K562 (cell line): ENCODE results near the gene SLC29A3. TPM values are rescaled to one million over a fixed set of nuclear protein-coding genes. Genes with fewer than 3 reads are reported as not detected.

ENCODE experiments used
- ARNT ChIP-seq, 2 experiments: fragments of 450-650 bp; IDR thresholded peaks; 2 replicates each; pipeline ENCODE4 v1.6.1; 2016; ENCODE audit warnings: mild to moderate bottlenecking in 1 of 2
- BCL6 ChIP-seq: fragments of 250-450 bp; sonication (Bioruptor Pico); IDR thresholded peaks from 2 replicates; pipeline ENCODE4 v1.4.0; 2020
- CEBPB ChIP-seq: fragments of 450-650 bp; IDR thresholded peaks from 2 replicates; pipeline ENCODE4 v1.6.1; 2016; ENCODE audit warnings: missing genetic modification characterization, missing compliant biosample characterization
- CEBPZ ChIP-seq: fragments of 150-350 bp; IDR thresholded peaks from 2 replicates; pipeline ENCODE4 v1.6.1; 2014; ENCODE audit warnings: low read depth, mild to moderate bottlenecking, low read length, borderline replicate concordance
- GATAD2A ChIP-seq: fragments of 450-650 bp; IDR thresholded peaks from 2 replicates; pipeline ENCODE4 v1.6.1; 2017
- HDAC8 ChIP-seq: fragments of 450-650 bp; IDR thresholded peaks from 2 replicates; pipeline ENCODE4 v1.6.1; 2016; ENCODE audit warnings: mild to moderate bottlenecking, missing genetic modification characterization, moderate library complexity, missing compliant biosample characterization
- ILF3 ChIP-seq: fragments of 450-650 bp; IDR thresholded peaks from 2 replicates; pipeline ENCODE4 v1.6.1; 2018; ENCODE audit warnings: antibody characterized with exemption, mild to moderate bottlenecking, moderate library complexity, borderline replicate concordance
- KLF16 ChIP-seq: IDR thresholded peaks from 2 replicates; pipeline ENCODE4 v1.6.1; 2016; ENCODE audit warnings: antibody characterized with exemption
- MEF2A ChIP-seq: IDR thresholded peaks from 2 replicates; pipeline ENCODE4 v1.6.1; 2011; ENCODE audit warnings: low read depth, mild to moderate bottlenecking, low read length, moderate library complexity; ENCODE audit not compliant: control insufficient read depth
- PML ChIP-seq: IDR thresholded peaks from 2 replicates; pipeline ENCODE4 v1.6.1; 2012; ENCODE audit warnings: low read length, inconsistent platforms
- PTTG1 ChIP-seq: fragments of 450-650 bp; IDR thresholded peaks from 2 replicates; pipeline ENCODE4 v1.6.1; 2016; ENCODE audit warnings: low read depth, mild to moderate bottlenecking, missing genetic modification characterization, missing compliant biosample characterization
- RHOXF2B ChIP-seq: fragments of 250-450 bp; sonication (Bioruptor Pico); conservative IDR thresholded peaks from 2 replicates; pipeline ENCODE4 v1.5.1; 2021
- RNF219 ChIP-seq: fragments of 250-450 bp; sonication (Bioruptor Pico); IDR thresholded peaks from 2 replicates; pipeline ENCODE4 v1.5.0; 2022; ENCODE audit warnings: mild to moderate bottlenecking
- SMAD1 ChIP-seq: fragments of 150-350 bp; IDR thresholded peaks from 2 replicates; pipeline ENCODE4 v1.6.1; 2014; ENCODE audit warnings: low read length, low read depth; ENCODE audit not compliant: partially characterized antibody
- TAF7 ChIP-seq: fragments of 450-650 bp; IDR thresholded peaks from 2 replicates; pipeline ENCODE4 v1.6.1; 2016; ENCODE audit warnings: missing genetic modification characterization, missing compliant biosample characterization
- YY1 ChIP-seq, 3 experiments: IDR thresholded peaks; 2 replicates each; pipeline ENCODE4 v1.6.1; 2011; ENCODE audit warnings: low read length in 2 of 3, mild to moderate bottlenecking in 2 of 3, moderate library complexity in 2 of 3, borderline replicate concordance in 1 of 3, control low read depth in 1 of 3, low read depth in 1 of 3; ENCODE audit not compliant: insufficient read depth in 3 of 3, insufficient replicate concordance in 2 of 3, control insufficient read depth in 1 of 3, insufficient read length in 1 of 3; ENCODE audit errors: extremely low read depth in 1 of 3
- ZBTB5 ChIP-seq: fragments of 450-650 bp; IDR thresholded peaks from 2 replicates; pipeline ENCODE4 v1.6.1; 2017; ENCODE audit warnings: antibody characterized with exemption
- ZFX ChIP-seq: sonication (generic); formaldehyde crosslinking; IDR thresholded peaks from 2 replicates; pipeline ENCODE4 v1.8.0; 2022; ENCODE audit warnings: mild to moderate bottlenecking, missing genetic modification reagents, moderate library complexity
- ZNF124 ChIP-seq: sonication (generic); formaldehyde crosslinking; IDR thresholded peaks from 2 replicates; pipeline ENCODE4 v1.8.1; 2022; ENCODE audit warnings: missing genetic modification reagents
- ZNF277 ChIP-seq: fragments of 250-450 bp; sonication (Bioruptor Pico); IDR thresholded peaks from 2 replicates; pipeline ENCODE4 v1.8.0; 2022; ENCODE audit warnings: inconsistent platforms, mild to moderate bottlenecking, moderate library complexity, borderline replicate concordance
- polyA plus RNA-seq, 8 experiments: library from polyadenylated mRNA; depleted of rRNA in 4 of 8; stranded (reverse) in 5 of 8; unstranded in 3 of 8; fragments of >200 nt; fragmentation: Nextera tagmentation in 2 of 8; fragmentation: Illumina TruSeq in 1 of 8; extraction: Ambion mirVana in 2 of 8; extraction: Trizol in 1 of 8; gene quantifications; 2 replicates each; pipeline versions ENCODE4 v1.2.1 to v1.2.3, GENCODE V29; 2011 to 2014; ENCODE audit warnings: inconsistent platforms in 1 of 8, missing spikeins in 1 of 8
- total RNA-seq, 7 experiments: library from RNA; depleted of rRNA in 6 of 7; stranded (reverse); fragments of >200 nt in 6 of 7; fragmentation: Illumina TruSeq in 2 of 7; extraction: Trizol in 2 of 7; gene quantifications; 2 replicates each; pipeline versions ENCODE4 v1.2.1 to v1.2.3, GENCODE V29; 2011 to 2021; ENCODE audit warnings: low replicate concordance in 1 of 7

SLC29A3 gene
- total and polyA plus RNA-seq, 9 of the 15 experiments (the other 6 are each of a cell fraction or from before 2014, with no cell fraction given) = 2.1 to 10.7 (median 4.6) TPM

GRCh38 chr10:71319800-71320392 is 837 bp downstream of the SLC29A3 start (continued):
- TF ChIP-seq ZFX (CRISPR knock-in tag) = 0 out of 2 replicates have a peak, but pooled peaks have one; percentile 25
- no peak for TF ChIP-seq PTTG1
- no peak for TF ChIP-seq GATAD2A
- TF ChIP-seq CEBPB (tag) = no peak
- no peak for TF ChIP-seq ZNF124
- TF ChIP-seq RNF219 (CRISPR knock-in tag) = no peak
- no peak for TF ChIP-seq ZBTB5
- TF ChIP-seq MEF2A = no peak
- TF ChIP-seq SMAD1 = no peak
- no peak for TF ChIP-seq BCL6 (CRISPR knock-in tag)
- TF ChIP-seq RHOXF2B = no peak
- no peak for TF ChIP-seq ARNT (IDR thresholded peaks at IDR 0.05)
- no peak for TF ChIP-seq YY1 (IDR thresholded peaks at IDR 0.05; ENCODE audit: borderline replicate concordance in 1 of 3, control insufficient read depth in 1 of 3, extremely low read depth in 1 of 3, insufficient read depth in 3 of 3, insufficient read length in 1 of 3, insufficient replicate concordance in 2 of 3, low read depth in 1 of 3, low read length in 2 of 3)
- TF ChIP-seq TAF7 (tag) = no peak
- no peak for TF ChIP-seq ZNF277
- TF ChIP-seq CEBPZ = no peak
- no peak for TF ChIP-seq KLF16
- TF ChIP-seq ILF3 = no peak
- TF ChIP-seq PML = no peak
- no peak for TF ChIP-seq HDAC8 (tag)
